Measurements from ENCODE around the gene PIP5K1B.

DNA sequence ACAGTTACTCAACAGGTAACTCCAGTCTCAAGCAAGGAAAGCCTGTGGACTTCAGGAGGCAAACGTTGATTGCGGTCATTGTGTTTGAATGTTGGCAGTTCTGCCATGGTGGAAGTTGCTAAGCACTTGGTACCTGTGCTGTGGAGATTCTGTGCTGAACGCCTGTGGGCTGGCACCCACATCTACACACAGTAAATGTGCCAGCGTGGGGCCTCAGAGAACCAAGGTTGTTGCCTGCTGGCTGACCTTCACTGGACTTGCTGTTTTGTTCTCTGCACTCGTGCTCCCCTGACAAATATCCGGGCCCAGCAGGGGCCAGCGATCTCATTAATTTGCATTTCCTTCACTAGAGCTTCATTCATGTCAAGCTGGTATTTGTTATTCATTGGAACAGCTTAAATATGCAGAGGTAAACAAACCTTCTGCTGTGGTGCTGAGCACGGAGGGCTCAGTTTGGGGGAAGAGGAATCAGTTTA, 167.0 kb downstream of the PIP5K1B start:
- TF ChIP-seq, protein P1, sequence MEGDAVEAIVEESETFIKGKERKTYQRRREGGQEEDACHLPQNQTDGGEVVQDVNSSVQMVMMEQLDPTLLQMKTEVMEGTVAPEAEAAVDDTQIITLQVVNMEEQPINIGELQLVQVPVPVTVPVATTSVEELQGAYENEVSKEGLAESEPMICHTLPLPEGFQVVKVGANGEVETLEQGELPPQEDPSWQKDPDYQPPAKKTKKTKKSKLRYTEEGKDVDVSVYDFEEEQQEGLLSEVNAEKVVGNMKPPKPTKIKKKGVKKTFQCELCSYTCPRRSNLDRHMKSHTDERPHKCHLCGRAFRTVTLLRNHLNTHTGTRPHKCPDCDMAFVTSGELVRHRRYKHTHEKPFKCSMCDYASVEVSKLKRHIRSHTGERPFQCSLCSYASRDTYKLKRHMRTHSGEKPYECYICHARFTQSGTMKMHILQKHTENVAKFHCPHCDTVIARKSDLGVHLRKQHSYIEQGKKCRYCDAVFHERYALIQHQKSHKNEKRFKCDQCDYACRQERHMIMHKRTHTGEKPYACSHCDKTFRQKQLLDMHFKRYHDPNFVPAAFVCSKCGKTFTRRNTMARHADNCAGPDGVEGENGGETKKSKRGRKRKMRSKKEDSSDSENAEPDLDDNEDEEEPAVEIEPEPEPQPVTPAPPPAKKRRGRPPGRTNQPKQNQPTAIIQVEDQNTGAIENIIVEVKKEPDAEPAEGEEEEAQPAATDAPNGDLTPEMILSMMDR (IDR thresholded peaks at IDR 0.05; ENCODE audit: low read length) = no peak
- TF ChIP-seq EZH2 (IDR thresholded peaks at IDR 0.05; ENCODE audit: borderline replicate concordance, low read length) = no peak
